GM12892 (cell line): ENCODE results near the gene C10orf90.

Experiments used
- POLR2A ChIP-seq: IDR thresholded peaks from 2 replicates; pipeline ENCODE4 v1.6.1; 2011; ENCODE audit warnings: low read depth, low read length, control low read depth
- POLR2AphosphoS5 ChIP-seq: IDR thresholded peaks from 2 replicates; pipeline ENCODE4 v1.6.1; 2011; ENCODE audit warnings: low read depth, low read length, control low read depth

DNA sequence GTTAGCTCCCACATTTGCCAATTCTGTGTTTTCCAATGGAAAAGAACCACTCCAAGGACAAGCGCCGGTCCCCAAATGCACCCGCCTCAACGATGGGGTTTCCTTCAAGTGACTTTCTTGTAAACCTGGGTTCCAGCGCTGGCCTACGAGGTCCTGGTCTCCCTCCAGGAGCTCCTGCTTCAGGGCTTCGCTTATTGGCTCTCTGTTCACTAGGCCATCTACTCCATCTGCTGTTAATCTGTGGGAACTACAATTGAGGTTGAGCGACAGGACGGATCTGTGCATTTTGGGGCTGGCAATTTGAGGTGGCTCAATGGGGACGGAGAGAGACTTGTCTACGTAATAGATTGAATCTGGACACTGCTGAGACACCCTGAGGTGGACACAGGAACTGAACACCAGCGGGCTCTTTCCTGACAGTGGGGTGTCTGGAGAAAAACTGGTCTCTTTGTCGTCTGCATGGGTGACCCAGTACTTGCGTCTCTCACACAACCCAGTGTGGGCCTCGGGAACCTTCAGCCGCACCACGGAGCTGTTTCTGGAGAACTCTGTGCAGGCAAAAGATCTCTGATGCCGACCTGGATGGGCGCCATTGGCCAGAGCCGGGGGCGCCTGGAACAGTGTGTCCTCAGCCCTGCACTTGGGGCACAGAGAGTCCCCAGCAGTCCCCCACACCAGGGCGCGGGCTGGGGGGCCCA is 166.3 kb downstream of the C10orf90 start:
- TF ChIP-seq POLR2A: no peak
- no peak for TF ChIP-seq POLR2AphosphoS5
